Mononuclear cell (primary cell): Measurements from ENCODE around the gene HEXD. TPM values are rescaled to one million over a fixed set of nuclear protein-coding genes. Genes with fewer than 3 reads are reported as not detected.

Experiments
- H3K27me3 ChIP-seq: 2 replicates; pipeline ENCODE4 v1.6.0; 2011; ENCODE audit warnings: low read length, control low read depth; ENCODE audit not compliant: insufficient read depth
- H3K4me1 ChIP-seq: 2 replicates; pipeline ENCODE4 v1.5.1; 2011; ENCODE audit warnings: mild to moderate bottlenecking, low read length, control low read depth; ENCODE audit not compliant: insufficient read depth
- H3K4me3 ChIP-seq: 2 replicates; pipeline ENCODE4 v1.5.1; 2011; ENCODE audit warnings: mild to moderate bottlenecking, low read length, moderate library complexity
- H3K9me3 ChIP-seq: 2 replicates; pipeline ENCODE4 v1.5.1; 2011; ENCODE audit warnings: low read depth, mild to moderate bottlenecking, control low read depth, low read length
- total RNA-seq: library from RNA; depleted of rRNA; stranded (reverse); fragments of >200 nt; gene quantifications from one replicate; pipeline ENCODE4 v1.2.3, GENCODE V29; 2012

The HEXD gene
- total RNA-seq, 1 donor, result 16.0 TPM

GRCh38 chr17:82436601-82437324 lies 18.6 kb downstream of the HEXD start:
- H3K9me3 ChIP-seq, result no peaks in the 10 kb centered on the region
- H3K4me3 ChIP-seq, result no peak overlapping the region
- H3K27me3 ChIP-seq, result no peaks in the 10 kb centered on the region
- H3K4me1 ChIP-seq, result peaks cover 51% of the 10 kb centered on the region

- peaks cover 54% of the 10 kb centered on the region for H3K4me1 ChIP-seq
- no peaks in the 10 kb centered on the region for H3K27me3 ChIP-seq
- no peaks in the 10 kb centered on the region for H3K9me3 ChIP-seq
- no peak overlapping the region for H3K4me3 ChIP-seq
These were observed 19.1 kb downstream of the HEXD start for GRCh38 chr17:82437325-82437668.

- peaks cover 52% of the 10 kb centered on the region for H3K4me1 ChIP-seq
- no peaks in the 10 kb centered on the region for H3K9me3 ChIP-seq
- no peaks in the 10 kb centered on the region for H3K27me3 ChIP-seq
- H3K4me3 ChIP-seq, result no peak overlapping the region
These were observed 20.4 kb downstream of the HEXD start for GRCh38 chr17:82438401-82439193.

- Histone ChIP-seq H3K9me3 (no peaks in the 10 kb centered on the region), H3K4me1 (peaks cover 44% of the 10 kb centered on the region), H3K4me3 (no peak overlapping the region), H3K27me3 (no peaks in the 10 kb centered on the region)
These were observed 21.2 kb downstream of the HEXD start for GRCh38 chr17:82439194-82439828.

- Histone ChIP-seq H3K4me3 (no peak overlapping the region), H3K4me1 (peaks cover 39% of the 10 kb centered on the region), H3K27me3 (no peaks in the 10 kb centered on the region), H3K9me3 (no peaks in the 10 kb centered on the region)
These were observed 21.8 kb downstream of the HEXD start for GRCh38 chr17:82439829-82440365.

- Histone ChIP-seq H3K27me3 (no peaks in the 10 kb centered on the region), H3K4me1 (peaks cover 40% of the 10 kb centered on the region), H3K9me3 (no peaks in the 10 kb centered on the region), H3K4me3 (no peak overlapping the region)
These were observed 22.4 kb downstream of the HEXD start for GRCh38 chr17:82440469-82440981.

- Histone ChIP-seq H3K9me3 (no peaks in the 10 kb centered on the region), H3K4me1 (peaks cover 41% of the 10 kb centered on the region), H3K27me3 (no peaks in the 10 kb centered on the region), H3K4me3 (no peak overlapping the region)
These were observed 23.0 kb downstream of the HEXD start for GRCh38 chr17:82440991-82441627.

GRCh38 chr17:82441691-82442487 lies 23.7 kb downstream of the HEXD start:
- H3K4me1 ChIP-seq, result peaks cover 44% of the 10 kb centered on the region
- no peaks in the 10 kb centered on the region for H3K9me3 ChIP-seq
- no peak overlapping the region for H3K4me3 ChIP-seq
- H3K27me3 ChIP-seq, result no peaks in the 10 kb centered on the region

GRCh38 chr17:82442643-82443464 lies 24.7 kb downstream of the HEXD start:
- H3K9me3 ChIP-seq, result no peaks in the 10 kb centered on the region
- H3K27me3 ChIP-seq, result no peaks in the 10 kb centered on the region
- H3K4me1 ChIP-seq, result peaks cover 51% of the 10 kb centered on the region
- H3K4me3 ChIP-seq, result no peak overlapping the region

- Histone ChIP-seq H3K27me3 (no peaks in the 10 kb centered on the region), H3K9me3 (no peaks in the 10 kb centered on the region), H3K4me1 (peaks cover 56% of the 10 kb centered on the region), H3K4me3 (no peak overlapping the region)
These were observed 25.5 kb downstream of the HEXD start for GRCh38 chr17:82443465-82444283.

- Histone ChIP-seq H3K4me1 (peaks cover 63% of the 10 kb centered on the region), H3K9me3 (no peaks in the 10 kb centered on the region), H3K27me3 (no peaks in the 10 kb centered on the region), H3K4me3 (no peak overlapping the region)
These were observed 26.2 kb downstream of the HEXD start for GRCh38 chr17:82444284-82444893.

- no peaks in the 10 kb centered on the region for H3K9me3 ChIP-seq
- peaks cover 60% of the 10 kb centered on the region for H3K4me1 ChIP-seq
- H3K27me3 ChIP-seq, result no peaks in the 10 kb centered on the region
- no peak overlapping the region for H3K4me3 ChIP-seq
These were observed 26.9 kb downstream of the HEXD start for GRCh38 chr17:82444941-82445521.
